Neural cell (in vitro differentiated cells): ENCODE results near the gene SLC9A2. TPM values are rescaled to one million over a fixed set of nuclear protein-coding genes. Genes with fewer than 3 reads are reported as not detected.

ENCODE experiments used
- H2AFZ ChIP-seq: fragments of 200-600, 300-800 bp; sonication (generic), shearing (Covaris generic); 2 replicates; pipeline ENCODE4 v1.6.0; 2014; ENCODE audit warnings: low read depth, mild to moderate bottlenecking, antibody characterized with exemption, low read length, moderate library complexity
- H3F3A ChIP-seq: fragments of 200-600 bp; shearing (Covaris generic); 2 replicates; pipeline ENCODE4 v1.6.1; 2016; ENCODE audit warnings: mild to moderate bottlenecking, moderate library complexity, mixed read lengths, antibody characterized with exemption, low read length; ENCODE audit not compliant: insufficient read depth, poor library complexity, severe bottlenecking
- H3K27ac ChIP-seq: fragments of 200-600, 300-800 bp; sonication (generic), shearing (Covaris generic); 2 replicates; pipeline ENCODE4 v1.5.1; 2014; ENCODE audit warnings: mild to moderate bottlenecking, low read length, moderate library complexity
- H3K27me3 ChIP-seq: fragments of 300-800, 200-600 bp; sonication (generic), shearing (Covaris generic); 2 replicates; pipeline ENCODE4 v1.6.0; 2014; ENCODE audit warnings: mild to moderate bottlenecking, low read depth, low read length, moderate library complexity; ENCODE audit not compliant: insufficient read depth
- H3K36me3 ChIP-seq: fragments of 300-800, 200-600 bp; sonication (generic), shearing (Covaris generic); 2 replicates; pipeline ENCODE4 v1.5.1; 2014; ENCODE audit warnings: mild to moderate bottlenecking, antibody characterized with exemption, low read length, moderate library complexity; ENCODE audit not compliant: insufficient read depth
- H3K4me2 ChIP-seq: fragments of 300-800, 200-600 bp; sonication (generic), shearing (Covaris generic); 2 replicates; pipeline ENCODE4 v1.6.0; 2014; ENCODE audit warnings: mild to moderate bottlenecking, low read length
- H3K4me3 ChIP-seq: fragments of 300-800, 200-600 bp; sonication (generic), shearing (Covaris generic); 2 replicates; pipeline ENCODE4 v1.5.1; 2014; ENCODE audit warnings: mild to moderate bottlenecking, low read length, moderate library complexity
- H3K79me2 ChIP-seq: fragments of 200-600 bp; shearing (Covaris generic); replicated peaks from 2 replicates; pipeline ENCODE4 v1.6.0; 2014; ENCODE audit warnings: mild to moderate bottlenecking, low read length, moderate library complexity; ENCODE audit not compliant: insufficient read depth
- H3K9ac ChIP-seq: fragments of 300-800, 200-600 bp; sonication (generic), shearing (Covaris generic); 2 replicates; pipeline ENCODE4 v1.6.1; 2016; ENCODE audit warnings: mild to moderate bottlenecking, low read length, mixed read lengths
- H3K9me2 ChIP-seq: fragments of 200-600 bp; shearing (Covaris generic); 2 replicates; pipeline ENCODE4 v1.6.1; 2016; ENCODE audit warnings: mild to moderate bottlenecking, low read length, mixed read lengths; ENCODE audit not compliant: insufficient read depth
- H3K9me3 ChIP-seq: fragments of 200-600, 300-800 bp; sonication (generic), shearing (Covaris generic); 2 replicates; pipeline ENCODE4 v1.6.1; 2016; ENCODE audit warnings: mild to moderate bottlenecking, mixed run types, low read length, moderate library complexity, mixed read lengths
- H4K20me1 ChIP-seq: fragments of 200-600 bp; shearing (Covaris generic); 2 replicates; pipeline ENCODE4 v1.6.1; 2016; ENCODE audit warnings: mild to moderate bottlenecking, mixed run types; ENCODE audit not compliant: insufficient read depth
- EP300 ChIP-seq: fragments of 450-650 bp; conservative IDR thresholded peaks from 2 replicates; pipeline ENCODE4 v1.6.1; 2014; ENCODE audit warnings: antibody characterized with exemption, mild to moderate bottlenecking, moderate library complexity; ENCODE audit not compliant: poor library complexity, severe bottlenecking
- EZH2 ChIP-seq: fragments of 200-600, 300-800 bp; shearing (Covaris generic), sonication (generic); IDR thresholded peaks from 2 replicates; pipeline ENCODE4 v1.6.1; 2014; ENCODE audit warnings: antibody characterized with exemption, low read length, borderline replicate concordance, mild to moderate bottlenecking; ENCODE audit not compliant: insufficient read depth, poor library complexity, severe bottlenecking
- MXI1 ChIP-seq: fragments of 450-650 bp; conservative IDR thresholded peaks from 2 replicates; pipeline ENCODE4 v1.6.1; 2014; ENCODE audit warnings: antibody characterized with exemption, mild to moderate bottlenecking; ENCODE audit not compliant: poor library complexity, severe bottlenecking
- POLR2AphosphoS5 ChIP-seq: IDR thresholded peaks from 2 replicates; pipeline ENCODE4 v1.6.1; 2012
- RAD21 ChIP-seq: fragments of 450-650 bp; conservative IDR thresholded peaks from 2 replicates; pipeline ENCODE4 v1.6.1; 2014; ENCODE audit warnings: antibody characterized with exemption, mild to moderate bottlenecking, moderate library complexity
- SMC3 ChIP-seq: fragments of 450-650 bp; conservative IDR thresholded peaks from 2 replicates; pipeline ENCODE4 v1.6.1; 2014; ENCODE audit warnings: antibody characterized with exemption, mild to moderate bottlenecking, moderate library complexity; ENCODE audit not compliant: poor library complexity
- TAF1 ChIP-seq: IDR thresholded peaks from 2 replicates; pipeline ENCODE4 v1.6.1; 2012; ENCODE audit warnings: low read depth
- polyA plus RNA-seq: library from polyadenylated mRNA; depleted of rRNA; stranded (reverse); fragments of >200 nt; gene quantifications from 2 replicates; pipeline ENCODE4 v1.2.3, GENCODE V29; 2014
- TF ChIP-seq, protein P1 (sequence below): fragments of 450-650 bp; IDR thresholded peaks from 2 replicates; pipeline ENCODE4 v1.5.1; 2014; ENCODE audit warnings: antibody characterized with exemption, mild to moderate bottlenecking, moderate library complexity; ENCODE audit not compliant: poor library complexity, severe bottlenecking
- TF ChIP-seq, protein P2 (sequence below): IDR thresholded peaks from 2 replicates; pipeline ENCODE4 v1.6.1; 2012; ENCODE audit warnings: borderline replicate concordance

SLC9A2 gene
- polyA plus RNA-seq, 1 donor from 2014 or later = 0.09 TPM

DNA sequence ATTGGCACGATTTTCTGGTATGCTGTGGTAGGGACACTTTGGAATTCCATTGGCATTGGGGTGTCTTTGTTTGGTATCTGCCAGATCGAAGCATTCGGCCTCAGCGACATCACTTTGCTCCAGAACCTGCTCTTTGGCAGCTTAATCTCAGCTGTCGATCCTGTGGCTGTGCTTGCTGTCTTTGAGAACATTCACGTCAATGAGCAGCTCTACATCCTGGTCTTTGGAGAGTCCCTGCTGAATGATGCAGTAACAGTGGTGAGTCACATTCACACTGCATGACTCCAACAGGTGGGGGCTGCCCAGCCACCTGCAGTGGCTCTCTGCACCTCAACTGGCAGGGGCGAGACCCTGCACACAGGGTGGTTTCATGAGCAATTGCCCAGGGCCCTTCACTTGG is 38.4 kb downstream of the SLC9A2 start:
- no peaks in the 10 kb centered on the region for H4K20me1 ChIP-seq
- H3K9ac ChIP-seq = no peak overlapping the region
- no peak overlapping the region for H3K4me2 ChIP-seq
- no peaks in the 10 kb centered on the region for H3F3A ChIP-seq
- H3K9me3 ChIP-seq = no peaks in the 10 kb centered on the region
- H3K27ac ChIP-seq = no peak overlapping the region
- no peak overlapping the region for H3K4me3 ChIP-seq
- no peak overlapping the region for H2AFZ ChIP-seq
- no peaks in the 10 kb centered on the region for H3K27me3 ChIP-seq
- H3K36me3 ChIP-seq = no peaks in the 10 kb centered on the region
- H3K9me2 ChIP-seq = no peaks in the 10 kb centered on the region
- no peaks in the 10 kb centered on the region for H3K79me2 ChIP-seq
- no peak for TF ChIP-seq SMC3
- TF ChIP-seq MXI1 = no peak
- TF ChIP-seq RAD21 = no peak
- TF ChIP-seq, protein P1, sequence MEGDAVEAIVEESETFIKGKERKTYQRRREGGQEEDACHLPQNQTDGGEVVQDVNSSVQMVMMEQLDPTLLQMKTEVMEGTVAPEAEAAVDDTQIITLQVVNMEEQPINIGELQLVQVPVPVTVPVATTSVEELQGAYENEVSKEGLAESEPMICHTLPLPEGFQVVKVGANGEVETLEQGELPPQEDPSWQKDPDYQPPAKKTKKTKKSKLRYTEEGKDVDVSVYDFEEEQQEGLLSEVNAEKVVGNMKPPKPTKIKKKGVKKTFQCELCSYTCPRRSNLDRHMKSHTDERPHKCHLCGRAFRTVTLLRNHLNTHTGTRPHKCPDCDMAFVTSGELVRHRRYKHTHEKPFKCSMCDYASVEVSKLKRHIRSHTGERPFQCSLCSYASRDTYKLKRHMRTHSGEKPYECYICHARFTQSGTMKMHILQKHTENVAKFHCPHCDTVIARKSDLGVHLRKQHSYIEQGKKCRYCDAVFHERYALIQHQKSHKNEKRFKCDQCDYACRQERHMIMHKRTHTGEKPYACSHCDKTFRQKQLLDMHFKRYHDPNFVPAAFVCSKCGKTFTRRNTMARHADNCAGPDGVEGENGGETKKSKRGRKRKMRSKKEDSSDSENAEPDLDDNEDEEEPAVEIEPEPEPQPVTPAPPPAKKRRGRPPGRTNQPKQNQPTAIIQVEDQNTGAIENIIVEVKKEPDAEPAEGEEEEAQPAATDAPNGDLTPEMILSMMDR = no peak
- TF ChIP-seq EZH2 = no peak
- no peak for TF ChIP-seq EP300

- Histone ChIP-seq H2AFZ (no peak overlapping the region), H3K9me2 (no peaks in the 10 kb centered on the region)
- TF ChIP-seq EP300 (no peak), EZH2 (no peak)
Observed at GRCh38 chr2:102660070-102660469, 40.7 kb downstream of the SLC9A2 start.

DNA sequence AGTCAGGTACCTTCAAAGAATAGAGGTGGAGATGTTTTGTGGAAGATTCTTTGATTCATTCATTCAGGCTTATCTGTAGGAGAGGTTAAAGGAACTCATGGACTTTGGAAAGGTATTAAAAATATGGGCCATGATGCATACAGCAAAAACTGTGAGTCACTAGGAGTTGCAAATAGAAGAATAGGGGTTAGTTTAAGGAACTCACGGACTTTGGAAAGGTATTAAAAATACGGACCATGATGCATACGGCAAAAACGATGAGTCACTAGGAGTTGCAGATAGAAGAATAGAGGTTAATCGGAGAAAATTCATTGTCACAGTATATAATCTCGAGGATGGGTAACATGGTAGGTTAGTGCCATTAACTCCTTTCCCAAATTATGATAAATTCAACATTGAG is 41.2 kb downstream of the SLC9A2 start:
- no peak overlapping the region for H3K4me3 ChIP-seq
- no peak for TF ChIP-seq MXI1
- TF ChIP-seq, protein P1 = no peak
- no peak for TF ChIP-seq POLR2AphosphoS5
- no peak for TF ChIP-seq SMC3
- TF ChIP-seq RAD21 = no peak
- TF ChIP-seq TAF1 = no peak
- TF ChIP-seq EP300 = no peak
- no peak for TF ChIP-seq EZH2
- TF ChIP-seq, protein P2, sequence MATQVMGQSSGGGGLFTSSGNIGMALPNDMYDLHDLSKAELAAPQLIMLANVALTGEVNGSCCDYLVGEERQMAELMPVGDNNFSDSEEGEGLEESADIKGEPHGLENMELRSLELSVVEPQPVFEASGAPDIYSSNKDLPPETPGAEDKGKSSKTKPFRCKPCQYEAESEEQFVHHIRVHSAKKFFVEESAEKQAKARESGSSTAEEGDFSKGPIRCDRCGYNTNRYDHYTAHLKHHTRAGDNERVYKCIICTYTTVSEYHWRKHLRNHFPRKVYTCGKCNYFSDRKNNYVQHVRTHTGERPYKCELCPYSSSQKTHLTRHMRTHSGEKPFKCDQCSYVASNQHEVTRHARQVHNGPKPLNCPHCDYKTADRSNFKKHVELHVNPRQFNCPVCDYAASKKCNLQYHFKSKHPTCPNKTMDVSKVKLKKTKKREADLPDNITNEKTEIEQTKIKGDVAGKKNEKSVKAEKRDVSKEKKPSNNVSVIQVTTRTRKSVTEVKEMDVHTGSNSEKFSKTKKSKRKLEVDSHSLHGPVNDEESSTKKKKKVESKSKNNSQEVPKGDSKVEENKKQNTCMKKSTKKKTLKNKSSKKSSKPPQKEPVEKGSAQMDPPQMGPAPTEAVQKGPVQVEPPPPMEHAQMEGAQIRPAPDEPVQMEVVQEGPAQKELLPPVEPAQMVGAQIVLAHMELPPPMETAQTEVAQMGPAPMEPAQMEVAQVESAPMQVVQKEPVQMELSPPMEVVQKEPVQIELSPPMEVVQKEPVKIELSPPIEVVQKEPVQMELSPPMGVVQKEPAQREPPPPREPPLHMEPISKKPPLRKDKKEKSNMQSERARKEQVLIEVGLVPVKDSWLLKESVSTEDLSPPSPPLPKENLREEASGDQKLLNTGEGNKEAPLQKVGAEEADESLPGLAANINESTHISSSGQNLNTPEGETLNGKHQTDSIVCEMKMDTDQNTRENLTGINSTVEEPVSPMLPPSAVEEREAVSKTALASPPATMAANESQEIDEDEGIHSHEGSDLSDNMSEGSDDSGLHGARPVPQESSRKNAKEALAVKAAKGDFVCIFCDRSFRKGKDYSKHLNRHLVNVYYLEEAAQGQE = no peak
- no peaks in the 10 kb centered on the region for H3K27me3 ChIP-seq
- no peak overlapping the region for H3K4me2 ChIP-seq
- no peak overlapping the region for H3K9ac ChIP-seq
- H3K36me3 ChIP-seq = no peaks in the 10 kb centered on the region
- H2AFZ ChIP-seq = no peak overlapping the region
- no peaks in the 10 kb centered on the region for H3K79me2 ChIP-seq
- no peaks in the 10 kb centered on the region for H3K9me2 ChIP-seq
- no peak overlapping the region for H3K27ac ChIP-seq
- no peaks in the 10 kb centered on the region for H4K20me1 ChIP-seq
- H3F3A ChIP-seq = no peaks in the 10 kb centered on the region
- H3K9me3 ChIP-seq = no peaks in the 10 kb centered on the region

More at GRCh38 chr2:102660070-102660469, 40.7 kb downstream of the SLC9A2 start:
- no peak overlapping the region for H3K4me3 ChIP-seq
- no peaks in the 10 kb centered on the region for H3K36me3 ChIP-seq
- no peak overlapping the region for H3K4me2 ChIP-seq
- no peaks in the 10 kb centered on the region for H3F3A ChIP-seq
- no peaks in the 10 kb centered on the region for H4K20me1 ChIP-seq
- no peak overlapping the region for H3K9ac ChIP-seq
- no peak overlapping the region for H3K27ac ChIP-seq
- H3K27me3 ChIP-seq = no peaks in the 10 kb centered on the region
- H3K9me3 ChIP-seq = no peaks in the 10 kb centered on the region
- H3K79me2 ChIP-seq = no peaks in the 10 kb centered on the region
